SK-N-SH (cell line): Measurements from ENCODE around the gene ELP4. TPM values are rescaled to one million over a fixed set of nuclear protein-coding genes. Genes with fewer than 3 reads are reported as not detected.

Source experiments
- CTCF ChIA-PET: fragments of 300-600, 350-600 bp; formaldehyde crosslinking; extraction: SDS; loops from one replicate; lab custom pipeline; 2021; lab: Yijun Ruan, JAX
- POLR2A ChIA-PET: fragments of 350-600 bp; sonication (Branson Sonifier 250); formaldehyde crosslinking; extraction: SDS; loops from one replicate; lab custom pipeline; 2020; ENCODE audit warnings: antibody characterized with exemption, inconsistent platforms; lab: Yijun Ruan, JAX
- DNase-seq: peaks from one replicate; pipeline ENCODE4 v3.0.0; 2012
- H2AFZ ChIP-seq: fragments of 200-600 bp; sonication (generic); 2 replicates; pipeline ENCODE4 v1.8.1; 2016; ENCODE audit warnings: antibody characterized with exemption, mild to moderate bottlenecking, low read depth
- H3F3A ChIP-seq: fragments of 200-600 bp; sonication (generic); replicated peaks from 2 replicates; pipeline ENCODE3; 2016; ENCODE audit warnings: antibody characterized with exemption, mild to moderate bottlenecking; ENCODE audit not compliant: insufficient read depth
- H3K27ac ChIP-seq, 2 experiments: fragments of 200-500 bp in 1 of 2; fragments of 200-600 bp in 1 of 2; sonication (Bioruptor generic) in 1 of 2; sonication (generic), shearing (Covaris generic) in 1 of 2; 2 replicates each; pipeline versions ENCODE4 v1.5.1 to v1.6.1; 2014 to 2016; ENCODE audit warnings: low read depth in 2 of 2, inconsistent platforms in 1 of 2, low read length in 1 of 2, mild to moderate bottlenecking in 1 of 2, mixed read lengths in 1 of 2
- H3K27me3 ChIP-seq: fragments of 200-600 bp; sonication (generic), shearing (Covaris generic); 2 replicates; pipeline ENCODE4 v1.6.1; 2016; ENCODE audit warnings: mixed run types; ENCODE audit not compliant: insufficient read depth
- H3K36me3 ChIP-seq, 2 experiments: fragments of 200-500 bp in 1 of 2; fragments of 200-600 bp in 1 of 2; sonication (Bioruptor generic) in 1 of 2; sonication (generic) in 1 of 2; replicated peaks in 1 of 2; 2 replicates each; pipeline versions ENCODE3 to v1.5.1; 2014 to 2016; ENCODE audit warnings: low read length in 1 of 2, mild to moderate bottlenecking in 1 of 2; ENCODE audit not compliant: insufficient read depth in 2 of 2, control insufficient read depth in 1 of 2
- H3K4me1 ChIP-seq, 2 experiments: fragments of 200-500 bp in 1 of 2; fragments of 200-600 bp in 1 of 2; sonication (Bioruptor generic) in 1 of 2; sonication (generic), shearing (Covaris generic) in 1 of 2; 2 replicates each; pipeline versions ENCODE4 v1.5.1 to v1.6.1; 2014 to 2016; ENCODE audit warnings: low read depth in 1 of 2, low read length in 1 of 2, mixed run types in 1 of 2; ENCODE audit not compliant: insufficient read depth in 2 of 2, control insufficient read depth in 1 of 2
- H3K4me2 ChIP-seq: fragments of 200-600 bp; sonication (generic), shearing (Covaris generic); 2 replicates; pipeline ENCODE4 v1.6.1; 2017; ENCODE audit warnings: mixed run types
- H3K4me3 ChIP-seq, 2 experiments: fragments of 200-500 bp in 1 of 2; fragments of 200-600 bp in 1 of 2; sonication (Bioruptor generic) in 1 of 2; sonication (generic), shearing (Covaris generic) in 1 of 2; 2 replicates each; pipeline versions ENCODE4 v1.5.1 to v1.8.1; 2014 to 2016; ENCODE audit warnings: low read depth in 2 of 2, inconsistent platforms in 1 of 2, low read length in 1 of 2, mild to moderate bottlenecking in 1 of 2, mixed read lengths in 1 of 2, moderate library complexity in 1 of 2
- H3K79me2 ChIP-seq: fragments of 200-600 bp; sonication (generic); 2 replicates; pipeline ENCODE4 v1.8.1; 2017; ENCODE audit warnings: mild to moderate bottlenecking; ENCODE audit not compliant: insufficient read depth
- H3K9ac ChIP-seq: fragments of 200-600 bp; sonication (generic); 2 replicates; pipeline ENCODE4 v1.6.1; 2017; ENCODE audit warnings: mixed run types
- H3K9me2 ChIP-seq: fragments of 200-600 bp; sonication (generic); 2 replicates; pipeline ENCODE4 v1.6.1; 2017; ENCODE audit warnings: mixed run types
- H3K9me3 ChIP-seq: fragments of 200-600 bp; sonication (generic); 2 replicates; pipeline ENCODE4 v1.6.1; 2017; ENCODE audit warnings: mixed run types, mild to moderate bottlenecking, moderate library complexity
- H4K20me1 ChIP-seq: fragments of 200-600 bp; sonication (generic); 2 replicates; pipeline ENCODE4 v1.6.1; 2017; ENCODE audit warnings: mild to moderate bottlenecking, mixed run types; ENCODE audit not compliant: insufficient read depth
- ELF1 ChIP-seq: IDR thresholded peaks from 2 replicates; pipeline ENCODE4 v1.4.0; 2012
- IRF3 ChIP-seq: fragments of 150-350 bp; IDR thresholded peaks from 2 replicates; pipeline ENCODE4 v1.6.1; 2016; ENCODE audit warnings: mild to moderate bottlenecking, low read depth, low read length
- MAX ChIP-seq: IDR thresholded peaks from 2 replicates; pipeline ENCODE4 v1.4.0; 2012; ENCODE audit warnings: low read depth
- NRF1 ChIP-seq: IDR thresholded peaks from 2 replicates; pipeline ENCODE4 v1.6.1; 2012; ENCODE audit warnings: low read depth, mild to moderate bottlenecking, low read length
- PBX3 ChIP-seq: IDR thresholded peaks from 2 replicates; pipeline ENCODE4; 2012
- RCOR1 ChIP-seq: fragments of 150-350 bp; IDR thresholded peaks from 2 replicates; pipeline ENCODE4 v1.6.1; 2017; ENCODE audit warnings: antibody characterized with exemption, low read length
- RFX5 ChIP-seq: IDR thresholded peaks from 2 replicates; pipeline ENCODE4 v1.6.1; 2012; ENCODE audit warnings: mild to moderate bottlenecking, improper control_type of control experiment, low read length
- RXRA ChIP-seq: IDR thresholded peaks from 2 replicates; pipeline ENCODE4 v1.4.0; 2012; ENCODE audit warnings: low read depth, mild to moderate bottlenecking, borderline replicate concordance
- SIN3A ChIP-seq: IDR thresholded peaks from 2 replicates; pipeline ENCODE4 v1.6.1; 2012; ENCODE audit warnings: low read depth, mild to moderate bottlenecking, low read length, moderate library complexity, borderline replicate concordance
- SMC3 ChIP-seq: IDR thresholded peaks from 2 replicates; pipeline ENCODE4 v1.6.1; 2012; ENCODE audit warnings: low read depth, low read length, improper control_type of control experiment
- TAF1 ChIP-seq: IDR thresholded peaks from 2 replicates; pipeline ENCODE4 v1.6.1; 2012; ENCODE audit warnings: low read depth, mild to moderate bottlenecking, low read length, moderate library complexity, borderline replicate concordance
- TCF12 ChIP-seq: IDR thresholded peaks from 2 replicates; pipeline ENCODE4 v1.4.0; 2012
- USF1 ChIP-seq: IDR thresholded peaks from 2 replicates; pipeline ENCODE4 v1.4.0; 2012; ENCODE audit warnings: low read depth, borderline replicate concordance
- USF2 ChIP-seq: fragments of 150-350 bp; IDR thresholded peaks from 2 replicates; pipeline ENCODE4 v1.6.1; 2017; ENCODE audit warnings: antibody characterized with exemption, low read length, low read depth, borderline replicate concordance
- WGBS: methylation state at CpG from one replicate; pipeline ENCODE4 v1.1.6; 2017; ENCODE audit warnings: low lambda C conversion rate; 5-methylcytosine and 5-hydroxymethylcytosine counted together
- polyA plus RNA-seq, 3 experiments: library from polyadenylated mRNA; depleted of rRNA; stranded (reverse); fragments of >200 nt; gene quantifications; 2 replicates each; pipeline ENCODE4 v1.2.3, GENCODE V29; 2012

Gene ELP4
- polyA plus RNA-seq, 1 of the 3 experiments (the other 2 are of a cell fraction): 7.0 TPM

- TF ChIP-seq USF2 (no peak), TCF12 (no peak), RCOR1 (no peak)
Measured at GRCh38 chr11:31786996-31787685, 277.6 kb downstream of the ELP4 start (continued).

GRCh38 chr11:31788085-31788484 lies 278.5 kb downstream of the ELP4 start:
- H3K27ac ChIP-seq: no peak overlapping the region
- no peaks in the 10 kb centered on the region for H3K36me3 ChIP-seq
- no peak overlapping the region for H2AFZ ChIP-seq
- POLR2A ChIA-PET: no interaction called here
- H3K9ac ChIP-seq: no peak overlapping the region
- H3K9me2 ChIP-seq: no peaks in the 10 kb centered on the region
- H3K79me2 ChIP-seq: no peaks in the 10 kb centered on the region
- no peaks in the 10 kb centered on the region for H3F3A ChIP-seq
- WGBS: 85% methylated on average over 3 of the region's 3 CpGs
- no peaks in the 10 kb centered on the region for H4K20me1 ChIP-seq
- H3K4me1 ChIP-seq: no peaks in the 10 kb centered on the region
- no peak for TF ChIP-seq TAF1
- TF ChIP-seq IRF3: no peak
- no peak for TF ChIP-seq MAX
- TF ChIP-seq USF1: no peak
- TF ChIP-seq PBX3: no peak
- TF ChIP-seq RFX5: no peak
- TF ChIP-seq, all 33 proteins: peak for 0
- H3K9me3 ChIP-seq: no peaks in the 10 kb centered on the region
- CTCF ChIA-PET: no interaction called here
- H3K27me3 ChIP-seq: no peaks in the 10 kb centered on the region
- H3K4me2 ChIP-seq: no peak overlapping the region
- no peak overlapping the region for H3K4me3 ChIP-seq
- DNase-seq: no peak

- Histone ChIP-seq H3K9me3 (no peaks in the 10 kb centered on the region), H3K27ac (no peak overlapping the region), H3K27me3 (peaks cover 2% of the 10 kb centered on the region; the same call in 1 of the 2 replicates), H4K20me1 (no peaks in the 10 kb centered on the region), H3K79me2 (no peaks in the 10 kb centered on the region), H2AFZ (no peak overlapping the region), H3K4me3 (no peak overlapping the region), H3K9me2 (no peaks in the 10 kb centered on the region), H3K4me1 (no peaks in the 10 kb centered on the region), H3K9ac (no peak overlapping the region), H3K36me3 (no peaks in the 10 kb centered on the region), H3K4me2 (no peak overlapping the region), H3F3A (no peaks in the 10 kb centered on the region)
- WGBS: 38% methylated on average over 7 of the region's 7 CpGs
- no peak for DNase-seq
- ChIA-PET POLR2A (no interaction called here), CTCF (interaction anchor here (1.6 to 1.8 kb wide), 2 partner anchors 52 to 149 kb away, joined by 3 to 7 read pairs; no protein-coding TSS in a partner anchor)
- no peak for TF ChIP-seq SIN3A
- no peak for TF ChIP-seq SMC3
- TF ChIP-seq PBX3: no peak
- TF ChIP-seq USF2: no peak
- TF ChIP-seq RXRA: no peak
- TF ChIP-seq NRF1: no peak
- no peak for TF ChIP-seq ELF1
- no peak for TF ChIP-seq MAX
- TF ChIP-seq USF1: no peak
- no peak for TF ChIP-seq TCF12
Measured at GRCh38 chr11:31790649-31791048, 281.1 kb downstream of the ELP4 start.
